ENCODE measurements around the gene DLG1.
A peak's percentile ranks its signal among the peaks of the same experiment; 100 is the strongest.
"Not testable (repeated sequence)": the region's sequence is repeated elsewhere in the genome, so short reads cannot be mapped to it uniquely, and the experiment has no call there.

The DLG1 gene

DNA sequence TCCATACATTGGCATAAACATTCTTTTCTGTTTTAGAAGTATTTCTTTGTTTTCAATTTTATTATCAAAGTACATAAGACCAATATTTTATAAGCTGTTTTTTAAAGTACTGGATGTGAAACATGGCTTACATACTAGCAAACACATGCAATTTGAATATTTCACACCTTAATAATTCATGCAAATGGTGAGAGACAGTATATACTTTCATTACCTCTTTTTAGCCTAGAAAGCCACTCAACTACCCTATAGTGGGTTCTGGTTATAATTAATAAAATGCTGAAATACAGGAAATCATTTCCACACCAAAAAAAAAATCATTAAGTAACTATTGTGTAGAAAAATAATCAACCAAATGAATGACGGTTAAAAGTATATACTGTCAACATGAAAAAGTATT is 230.3 kb downstream of the DLG1 start:
- no peak for DNase-seq

DNA sequence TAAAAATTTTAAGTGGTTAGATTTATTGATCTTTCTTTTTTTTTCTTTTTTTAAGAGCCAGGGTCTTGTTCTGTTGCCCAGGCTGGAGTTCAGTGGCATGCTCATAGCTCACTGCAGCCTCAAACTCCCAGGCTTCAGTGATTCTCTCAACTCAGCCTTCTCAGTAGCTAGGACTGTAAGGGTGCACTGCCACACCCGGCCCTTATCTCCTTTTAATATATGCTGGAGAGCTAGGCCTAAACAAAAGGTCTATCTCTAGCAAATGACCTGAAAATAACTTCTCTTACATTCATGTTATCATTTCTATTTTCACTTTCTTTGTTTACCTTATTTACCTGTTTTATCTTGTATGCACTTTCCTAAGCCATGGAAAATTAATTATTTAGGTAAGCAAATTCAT is 233.6 kb downstream of the DLG1 start:
- no peak for DNase-seq

DNA sequence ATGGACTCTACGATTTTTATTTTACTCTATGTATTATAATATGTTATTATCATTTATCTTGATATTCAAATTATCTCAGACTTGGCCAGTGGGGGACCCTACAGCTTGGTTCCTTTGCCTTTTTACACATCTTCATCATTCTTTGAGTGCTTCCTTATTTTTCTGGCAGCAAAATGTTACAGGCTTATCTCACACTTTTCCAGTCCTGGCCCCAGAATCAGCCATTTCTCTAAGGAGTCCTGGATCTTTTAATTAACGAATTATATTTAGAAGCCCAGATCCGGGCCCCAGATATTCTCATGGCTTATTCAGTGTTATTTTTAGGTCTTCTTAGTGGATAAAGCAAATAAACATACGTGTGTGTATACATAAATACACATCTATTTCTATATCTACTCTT is 236.0 kb downstream of the DLG1 start:
- DNase-seq: no peak

DNA sequence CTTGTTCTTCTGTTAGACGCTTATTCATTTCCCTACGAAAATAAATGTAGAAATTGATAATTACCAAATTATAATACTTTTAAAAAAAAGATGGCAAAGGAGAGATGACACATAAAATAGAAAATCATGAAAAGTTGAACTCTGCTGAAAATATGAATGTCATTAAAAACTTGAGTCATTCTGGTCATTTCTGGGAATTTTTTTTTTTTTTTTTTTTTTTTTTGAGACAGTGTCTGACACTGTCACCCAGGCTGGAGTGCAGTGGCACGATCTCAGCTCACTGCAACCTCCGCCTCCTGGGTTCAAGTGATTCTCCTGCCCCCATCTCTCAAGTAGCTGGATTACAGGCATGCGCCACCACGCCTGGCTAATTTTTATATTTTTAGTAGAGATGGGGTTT is 246.8 kb downstream of the DLG1 start:
- DNase-seq: not testable (repeated sequence)

DNA sequence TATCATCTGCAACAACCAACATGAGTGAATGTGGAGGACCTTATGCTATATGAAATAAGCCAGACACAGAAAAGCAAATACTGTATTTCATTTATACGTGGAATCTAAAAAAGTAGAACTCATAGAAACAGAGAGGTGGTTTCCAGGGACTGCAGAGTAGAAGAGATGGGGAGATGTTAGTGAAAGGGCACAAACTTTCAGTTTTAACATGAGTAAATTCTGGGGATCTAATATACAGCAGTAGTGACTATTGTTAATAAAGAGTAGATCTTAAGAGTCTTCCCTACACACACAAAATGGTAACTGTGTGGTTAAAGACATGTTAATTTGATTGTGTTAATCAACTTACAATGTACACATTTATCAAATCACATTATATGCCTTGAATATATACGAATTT is 247.9 kb downstream of the DLG1 start:
- no peak for DNase-seq

DNA sequence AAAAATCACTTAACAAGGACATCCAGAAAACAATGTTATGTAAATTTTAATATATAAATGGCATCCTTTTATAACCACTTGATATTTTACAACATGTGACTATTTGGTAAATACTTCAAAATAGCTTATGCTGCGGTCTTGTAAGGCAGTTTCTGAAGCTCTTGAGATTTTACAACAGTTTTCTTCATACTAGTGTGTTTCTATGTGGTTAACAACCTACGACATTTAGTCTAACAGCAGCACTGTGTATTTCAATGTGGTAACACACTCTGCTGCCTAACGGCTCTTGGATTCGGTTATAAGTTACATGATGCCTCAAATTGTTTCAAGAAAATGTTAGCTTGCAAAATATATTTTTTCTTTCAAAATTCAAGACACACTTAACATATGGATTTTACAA is 255.9 kb downstream of the DLG1 start:
- no peak for DNase-seq

DNA sequence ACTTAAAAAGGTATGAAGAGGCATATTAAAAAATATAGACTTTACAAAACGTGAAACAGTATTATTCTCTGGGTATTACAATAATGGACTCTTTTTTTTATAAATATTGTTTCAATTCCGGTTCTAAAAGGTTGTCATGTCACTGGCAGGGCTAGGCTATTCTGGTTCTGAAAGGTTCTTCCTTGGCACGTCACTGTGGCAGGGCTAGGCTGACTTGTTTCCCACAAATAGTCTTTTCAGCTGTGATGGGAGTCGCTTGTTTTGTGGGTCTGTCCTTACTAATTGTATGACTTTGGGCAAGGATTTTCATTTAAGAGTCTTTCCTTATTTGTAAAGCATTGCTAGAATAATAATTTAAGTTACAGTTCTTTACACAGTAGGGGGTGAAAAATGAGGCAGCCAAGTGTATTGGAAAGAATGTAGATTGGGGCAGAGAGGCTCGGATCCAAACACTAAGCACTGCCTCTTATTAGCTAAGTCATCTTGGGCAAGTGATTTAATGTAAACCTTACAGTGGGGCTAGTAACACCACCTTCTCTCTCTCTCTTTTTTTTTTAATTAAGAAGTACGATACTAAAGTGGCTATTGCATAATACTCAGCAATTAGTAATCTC is 256.4 kb downstream of the DLG1 start:
- no peak for DNase-seq

DNA sequence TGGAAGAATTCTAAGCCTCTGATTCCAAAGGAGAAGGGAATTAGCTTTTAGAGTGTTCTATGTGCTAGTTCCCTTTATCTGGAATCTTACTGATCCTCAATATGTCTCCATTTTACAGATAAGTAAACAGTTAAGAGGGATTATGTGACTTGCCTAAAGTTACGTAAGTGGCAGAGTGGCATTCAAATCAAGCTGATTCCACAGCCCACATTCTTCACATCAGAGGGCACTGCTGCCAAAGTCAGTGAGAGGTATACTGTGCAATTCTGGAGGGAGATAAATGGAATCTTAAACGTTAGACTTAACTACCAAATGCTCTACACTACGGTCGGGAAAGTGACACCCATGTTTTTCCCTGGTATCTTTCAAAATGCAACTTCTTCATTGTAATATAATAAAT is 257.8 kb downstream of the DLG1 start:
- DNase-seq: no peak

DNA sequence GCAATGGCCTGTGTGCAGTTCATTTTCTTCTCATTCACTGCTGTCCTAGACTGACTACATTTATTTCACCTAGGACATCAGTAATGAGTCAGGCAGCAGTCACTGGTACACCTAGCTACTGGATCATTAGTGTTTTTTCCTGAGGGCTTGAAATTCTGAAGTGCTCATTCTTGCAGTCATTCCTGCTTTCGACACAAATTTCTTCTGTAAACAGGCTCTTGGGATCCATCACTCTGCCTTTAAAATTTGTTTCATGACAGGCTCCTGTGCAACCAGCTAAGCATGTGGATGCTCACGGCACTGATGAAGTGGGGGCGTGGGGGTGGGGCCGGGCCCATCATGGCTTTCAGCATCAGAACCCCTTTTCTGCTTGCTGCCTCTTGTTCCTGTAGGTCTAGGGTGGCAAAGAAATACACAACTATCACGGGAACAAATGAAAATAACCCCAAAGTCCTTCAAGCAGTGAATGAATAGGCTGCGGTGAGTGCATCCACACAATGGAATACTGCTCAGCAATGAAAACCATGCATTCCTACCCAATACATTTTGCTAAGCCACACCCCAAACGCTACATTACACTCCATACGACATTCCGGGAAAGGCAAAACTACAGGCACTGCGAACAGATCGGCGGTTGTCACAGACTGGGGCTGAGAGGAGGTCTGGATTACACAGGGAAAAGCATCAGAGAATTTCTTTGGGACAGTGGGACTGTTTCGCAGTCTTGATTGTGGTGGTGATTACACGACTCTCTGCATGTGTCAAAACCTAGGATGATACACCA is 259.5 kb downstream of the DLG1 start:
- DNase-seq: no peak

DNA sequence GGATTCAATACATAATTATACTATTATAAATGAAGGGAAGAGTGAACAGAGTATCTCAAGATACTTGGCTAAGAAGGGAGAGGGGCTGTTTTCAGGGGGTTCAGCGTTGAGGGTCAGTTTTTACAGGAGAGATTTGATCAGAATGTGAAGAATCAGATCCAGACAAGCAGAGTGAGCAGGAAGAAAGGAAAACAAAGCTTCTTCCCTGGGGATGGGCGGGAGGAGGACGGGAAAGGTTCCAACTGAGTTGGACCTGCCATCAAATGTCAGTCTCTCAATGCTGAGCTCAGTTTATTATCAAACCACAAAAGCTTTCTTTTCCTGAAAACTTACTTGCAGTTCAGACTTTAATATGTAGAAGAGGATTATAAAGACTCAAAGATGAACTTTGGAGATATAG is 262.8 kb downstream of the DLG1 start:
- no peak for DNase-seq

DNA sequence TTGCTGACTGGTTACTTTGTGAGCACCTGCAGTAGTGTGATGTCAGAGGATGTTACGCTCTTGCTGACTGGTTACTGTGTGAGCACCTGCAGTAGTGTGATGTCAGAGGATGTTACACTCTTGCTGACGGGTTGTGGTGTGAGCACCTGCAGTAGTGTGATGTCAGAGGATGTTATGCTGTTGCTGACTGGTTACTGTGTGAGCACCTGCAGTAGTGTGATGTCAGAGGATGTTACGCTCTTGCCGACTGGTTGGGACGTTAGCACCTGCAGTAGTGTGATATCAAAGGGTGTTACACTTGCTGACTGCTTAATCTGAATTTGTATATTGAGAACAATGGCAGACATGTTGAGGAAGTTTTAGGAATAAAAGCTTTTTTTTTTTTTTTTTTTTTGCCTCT is 263.6 kb downstream of the DLG1 start:
- DNase-seq: not testable (repeated sequence)

DNA sequence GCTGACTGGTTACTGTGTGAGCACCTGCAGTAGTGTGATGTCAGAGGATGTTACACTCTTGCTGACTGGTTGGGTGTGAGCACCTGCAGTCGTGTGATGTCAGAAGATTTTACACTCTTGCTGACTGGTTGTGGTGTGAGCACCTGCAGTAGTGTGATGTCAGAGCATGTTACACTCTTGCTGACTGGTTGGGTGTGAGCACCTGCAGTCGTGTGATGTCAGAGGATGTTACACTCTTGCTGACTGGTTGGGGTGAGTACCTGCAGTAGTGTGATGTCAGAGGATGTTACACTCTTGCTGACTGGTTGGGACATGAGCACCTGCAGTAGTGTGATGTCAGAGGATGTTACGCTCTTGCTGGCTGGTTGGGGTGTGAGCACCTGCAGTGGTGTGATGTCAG is 264.6 kb downstream of the DLG1 start:
- DNase-seq: not testable (repeated sequence)

DNA sequence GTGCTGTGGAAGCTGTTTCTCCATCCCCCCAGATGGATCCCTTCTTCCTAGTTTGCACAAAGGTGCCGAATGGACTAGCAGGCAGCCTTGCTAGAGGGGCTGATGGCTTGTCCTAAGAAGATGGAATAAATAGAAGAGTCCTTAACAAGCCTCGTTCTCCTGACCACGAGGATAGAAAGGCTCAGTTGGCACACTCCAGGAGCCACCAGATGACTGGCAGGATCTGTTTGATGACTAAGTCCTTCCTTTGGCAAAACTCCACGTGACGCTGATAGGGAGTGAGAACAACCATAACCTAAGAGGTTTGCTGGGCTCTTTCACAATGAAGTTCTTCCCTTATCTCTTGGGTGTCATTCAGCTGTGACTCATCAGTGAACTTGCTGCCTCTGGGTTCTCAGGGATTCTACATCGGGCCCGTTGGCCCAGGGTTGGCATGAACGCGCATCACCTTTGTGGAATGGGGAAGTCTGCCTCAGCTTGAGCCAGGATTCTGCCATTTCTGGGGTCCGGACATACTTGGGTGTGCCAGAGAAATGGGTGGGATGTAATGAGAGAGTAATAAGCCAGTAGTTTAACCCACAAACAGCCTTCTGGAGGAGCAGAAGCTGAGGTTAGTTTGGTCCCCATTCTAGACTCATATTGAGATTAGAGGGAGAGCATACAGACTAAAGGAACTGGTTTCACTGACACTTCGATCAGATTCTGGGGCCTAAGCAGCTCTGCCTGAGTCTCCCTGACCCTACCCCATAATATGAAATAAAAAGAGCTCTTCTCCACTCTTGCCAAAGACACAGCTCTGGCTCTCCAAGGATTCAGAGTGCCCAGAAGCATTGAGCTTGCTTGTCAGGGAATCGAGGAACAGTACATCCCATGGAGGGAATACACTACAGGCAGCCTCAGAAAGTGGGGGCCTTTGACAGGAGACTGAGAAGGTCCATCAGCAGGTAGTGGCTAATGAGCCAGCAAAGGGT is 266.8 kb downstream of the DLG1 start:
- no peak for DNase-seq

DNA sequence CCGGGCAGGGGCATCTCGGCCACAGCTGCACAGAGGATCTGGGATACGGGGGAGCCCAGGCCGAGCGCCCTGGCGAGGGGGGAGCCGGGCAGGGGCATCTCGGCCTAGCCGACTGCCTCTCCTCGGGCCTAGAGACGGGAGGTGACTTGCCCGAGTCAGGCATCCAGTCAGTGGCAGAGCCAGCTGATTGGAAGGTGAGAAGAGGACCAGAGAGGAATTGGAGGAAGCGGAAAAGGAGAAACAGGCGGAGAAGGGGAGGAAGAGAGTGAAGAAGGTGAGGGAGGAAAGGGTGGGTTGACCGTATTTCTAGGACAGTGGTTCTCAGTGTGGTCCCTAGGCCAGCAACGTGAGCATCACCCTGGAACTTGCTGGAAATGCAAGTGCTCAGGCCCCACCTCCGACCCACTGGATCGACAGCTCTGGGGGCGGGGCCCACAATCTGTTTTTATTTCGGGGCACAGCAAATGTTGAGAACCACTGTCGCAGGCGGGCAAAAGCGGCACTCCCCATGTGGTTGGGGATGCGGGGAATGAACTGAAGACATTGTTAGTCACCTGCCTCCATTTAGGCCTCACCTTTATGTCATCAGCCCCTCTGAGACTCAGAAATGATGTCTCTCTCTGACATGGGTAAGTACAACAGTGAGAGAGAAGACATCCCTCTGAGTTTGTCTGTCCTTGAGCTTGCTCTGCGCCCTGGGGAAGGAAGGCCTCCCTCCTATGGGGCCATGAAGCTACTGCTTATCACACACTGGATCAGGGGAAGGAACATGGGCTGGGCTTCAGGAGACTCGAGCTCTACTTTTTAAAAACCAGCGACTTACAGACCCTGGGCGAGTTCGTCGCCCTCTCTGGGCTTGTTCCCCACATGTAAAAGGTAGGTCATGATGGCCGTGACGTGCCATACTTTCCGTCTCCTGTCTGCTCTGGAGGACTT is 267.8 kb downstream of the DLG1 start:
- DNase-seq: no peak

DNA sequence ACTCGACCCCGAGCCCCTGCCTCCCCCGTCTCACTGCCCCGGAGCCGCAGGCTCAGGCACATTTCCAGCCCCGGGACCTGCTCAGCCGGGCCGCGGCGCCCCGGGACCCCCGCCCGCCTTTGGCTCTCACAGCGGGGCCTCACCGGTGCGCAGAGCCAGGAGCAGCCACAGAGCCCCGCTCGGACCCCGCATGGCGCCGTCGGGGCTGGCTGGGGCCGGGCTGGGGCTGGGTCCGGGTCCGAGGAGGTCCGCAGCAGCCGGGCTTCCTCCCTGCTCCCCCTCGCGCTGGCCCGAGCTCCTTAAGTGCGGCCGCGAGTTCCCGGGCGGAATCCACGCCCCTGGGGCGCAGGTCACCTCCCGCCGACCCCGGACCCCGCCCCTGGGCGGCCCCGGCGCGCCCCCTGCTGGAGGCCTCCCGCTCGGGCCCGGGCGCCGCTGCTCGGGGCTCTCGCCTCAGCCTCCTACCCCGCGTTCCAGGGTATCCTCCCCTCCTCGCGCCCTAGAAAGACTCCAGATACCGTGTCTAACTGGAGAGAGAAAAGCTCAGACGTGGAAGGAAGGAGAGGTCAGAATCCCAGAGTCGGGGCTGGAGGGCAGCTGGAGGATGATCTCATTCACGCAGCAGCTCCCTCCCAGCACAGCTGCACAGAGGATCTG is 268.8 kb downstream of the DLG1 start, which contains the start of gene MELTF:
Gene MELTF, minus strand, starts transcription at position 307 of the 657 bp plus-strand sequence. Its CDS starts 115 bp downstream, at position 192.
- DNase-seq: peak; percentile 35 to 56 (median 40)

DNA sequence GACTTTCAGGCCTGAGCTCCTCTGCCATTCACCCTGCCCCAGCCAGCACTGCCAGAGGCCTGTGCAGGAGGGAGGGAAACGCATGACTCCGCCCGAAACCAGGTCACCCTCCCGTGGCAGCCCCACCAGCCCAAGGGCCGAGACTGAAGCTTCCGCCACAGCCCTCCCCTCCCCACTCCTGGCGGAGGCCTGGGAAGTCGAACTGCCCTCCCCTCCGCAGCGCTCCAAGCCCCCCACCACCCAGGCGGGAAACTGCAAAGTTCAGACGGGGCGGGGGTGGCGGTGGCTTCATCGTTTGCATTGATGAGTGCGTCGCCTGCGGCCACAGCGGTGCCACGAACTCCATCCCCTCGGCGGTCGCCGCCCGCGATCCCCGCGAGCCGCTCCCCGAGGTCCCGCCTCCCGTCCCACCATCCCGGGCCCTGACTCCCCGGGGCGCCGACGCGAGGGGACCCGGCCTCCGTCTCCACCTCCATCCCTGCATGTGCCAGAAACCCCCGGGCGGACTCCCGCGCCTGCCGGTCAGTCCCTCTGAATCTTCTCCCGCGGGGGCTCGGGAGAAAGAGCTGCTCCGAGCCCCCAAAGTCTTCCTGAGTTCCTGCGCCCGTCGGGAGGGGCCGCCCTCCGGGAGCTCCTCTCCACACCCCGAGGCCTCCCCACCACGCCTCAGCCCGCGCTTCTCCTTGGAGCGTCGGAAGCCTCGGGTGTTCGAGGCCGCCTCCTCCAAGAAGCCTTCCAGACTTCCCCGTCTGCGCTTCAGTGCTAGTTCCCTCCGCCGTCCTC is 269.5 kb downstream of the DLG1 start:
- DNase-seq: no peak

DNA sequence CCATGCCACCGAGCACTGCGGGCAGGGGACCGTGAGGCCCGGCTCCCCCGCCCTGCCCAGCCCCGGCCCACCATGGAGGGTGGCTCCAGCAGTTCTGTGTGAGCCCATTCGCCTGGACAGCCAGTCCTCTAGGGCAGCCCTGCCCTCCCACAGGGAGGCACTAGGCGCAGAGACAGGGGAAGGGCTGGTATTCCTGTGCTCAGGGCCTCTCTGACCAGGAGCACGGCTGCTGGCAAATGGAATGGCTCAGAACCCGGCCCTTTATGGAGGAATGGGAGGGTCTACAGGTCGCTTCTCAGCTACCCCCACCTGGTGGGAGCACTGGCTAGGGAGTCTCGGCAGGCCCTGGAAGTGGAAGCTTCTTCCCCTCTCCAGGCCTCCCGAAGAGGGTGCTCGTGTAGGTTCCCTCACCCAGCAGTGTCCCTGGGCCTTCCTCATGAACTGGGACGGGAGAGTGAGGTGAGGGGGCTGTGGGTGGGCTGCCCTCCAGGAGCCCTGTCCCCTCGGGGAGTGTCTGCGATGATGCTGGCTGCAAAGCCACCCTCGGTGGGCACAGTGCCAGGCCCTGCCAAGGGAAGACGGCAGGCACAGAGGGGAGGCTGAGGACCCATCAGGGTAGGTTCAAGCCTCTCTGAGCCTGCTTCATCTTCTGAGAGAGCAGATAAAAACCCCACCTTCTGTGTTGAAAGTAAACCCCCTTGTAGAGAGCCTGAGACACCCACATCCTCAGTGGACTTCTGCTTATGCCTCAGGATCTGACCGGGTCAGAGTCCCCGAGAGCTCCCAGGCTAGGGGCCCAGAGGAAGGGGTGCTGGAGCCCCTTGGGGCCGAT is 270.3 kb downstream of the DLG1 start:
- no peak for DNase-seq

DNA sequence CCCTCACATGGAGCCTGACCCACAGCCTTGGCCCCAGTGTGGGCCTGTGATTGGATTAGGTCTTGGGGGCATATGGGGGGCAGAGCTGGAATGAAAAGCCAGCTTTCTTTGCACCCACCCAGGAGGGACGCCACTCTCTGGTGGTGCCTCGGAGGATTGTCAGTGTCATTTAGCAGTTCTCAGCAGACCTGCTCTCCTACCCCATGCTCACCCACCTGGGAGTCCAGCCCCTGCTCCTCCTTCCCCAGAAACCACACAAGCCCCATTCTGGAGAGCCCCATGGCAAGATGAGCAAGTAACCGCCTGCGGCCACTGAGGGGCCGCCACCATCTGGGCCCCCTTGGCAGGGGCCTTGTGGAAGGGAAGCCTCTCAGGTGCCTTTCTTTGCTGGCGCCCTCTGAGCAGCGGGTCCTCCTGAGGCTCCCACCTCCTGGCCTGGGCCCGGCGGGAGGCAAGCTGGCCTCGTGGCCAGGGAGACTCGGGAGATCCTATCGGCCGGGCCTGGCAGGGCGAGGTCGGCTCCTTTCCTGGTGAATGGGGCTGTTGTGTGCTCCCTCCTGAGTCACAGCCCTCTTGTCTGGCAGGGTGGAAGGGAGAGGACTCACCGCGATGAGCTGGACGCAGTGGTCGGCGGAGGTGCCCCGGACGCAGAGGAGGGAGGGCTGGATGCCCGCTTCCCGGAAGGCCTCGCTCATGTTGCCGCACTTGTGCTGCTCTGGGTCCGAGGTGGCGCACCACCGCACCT is 271.1 kb downstream of the DLG1 start:
- DNase-seq: no peak

DNA sequence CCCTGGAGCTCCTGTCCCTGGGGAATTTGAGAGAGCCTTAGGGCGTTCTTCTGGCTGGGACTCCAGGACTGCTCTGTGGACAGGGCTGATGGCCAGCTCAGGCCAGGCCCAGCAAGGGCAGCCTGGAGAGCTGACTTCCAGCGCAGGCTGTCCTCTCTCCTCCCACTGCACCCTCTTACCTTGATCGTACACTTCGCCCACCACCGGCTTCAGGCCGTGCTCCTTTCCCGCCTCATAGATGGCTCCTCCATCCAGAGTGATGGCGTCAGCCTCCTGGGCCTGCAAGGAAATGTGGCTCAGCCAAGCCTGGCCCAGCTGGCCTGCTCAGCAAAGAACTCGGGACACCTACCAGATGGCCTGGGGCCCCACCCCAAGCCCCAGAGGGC is 271.9 kb downstream of the DLG1 start:
- no peak for DNase-seq

Measured in activated CD4-positive, CD25-positive, alpha-beta regulatory T cell (primary cell).